Activated T-cell treated with anti-CD3 and anti-CD28 coated beads for 4 hours (primary cell): Measurements from ENCODE around the gene GFM2.
"Not testable (repeated sequence)": the region's sequence is repeated elsewhere in the genome, so short reads cannot be mapped to it uniquely, and the experiment has no call there.

Source experiments
- DNase-seq: peaks from one replicate; pipeline ENCODE4 v3.0.0-alpha.2; 2020

GFM2 gene, protein sequence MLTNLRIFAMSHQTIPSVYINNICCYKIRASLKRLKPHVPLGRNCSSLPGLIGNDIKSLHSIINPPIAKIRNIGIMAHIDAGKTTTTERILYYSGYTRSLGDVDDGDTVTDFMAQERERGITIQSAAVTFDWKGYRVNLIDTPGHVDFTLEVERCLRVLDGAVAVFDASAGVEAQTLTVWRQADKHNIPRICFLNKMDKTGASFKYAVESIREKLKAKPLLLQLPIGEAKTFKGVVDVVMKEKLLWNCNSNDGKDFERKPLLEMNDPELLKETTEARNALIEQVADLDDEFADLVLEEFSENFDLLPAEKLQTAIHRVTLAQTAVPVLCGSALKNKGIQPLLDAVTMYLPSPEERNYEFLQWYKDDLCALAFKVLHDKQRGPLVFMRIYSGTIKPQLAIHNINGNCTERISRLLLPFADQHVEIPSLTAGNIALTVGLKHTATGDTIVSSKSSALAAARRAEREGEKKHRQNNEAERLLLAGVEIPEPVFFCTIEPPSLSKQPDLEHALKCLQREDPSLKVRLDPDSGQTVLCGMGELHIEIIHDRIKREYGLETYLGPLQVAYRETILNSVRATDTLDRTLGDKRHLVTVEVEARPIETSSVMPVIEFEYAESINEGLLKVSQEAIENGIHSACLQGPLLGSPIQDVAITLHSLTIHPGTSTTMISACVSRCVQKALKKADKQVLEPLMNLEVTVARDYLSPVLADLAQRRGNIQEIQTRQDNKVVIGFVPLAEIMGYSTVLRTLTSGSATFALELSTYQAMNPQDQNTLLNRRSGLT

DNA sequence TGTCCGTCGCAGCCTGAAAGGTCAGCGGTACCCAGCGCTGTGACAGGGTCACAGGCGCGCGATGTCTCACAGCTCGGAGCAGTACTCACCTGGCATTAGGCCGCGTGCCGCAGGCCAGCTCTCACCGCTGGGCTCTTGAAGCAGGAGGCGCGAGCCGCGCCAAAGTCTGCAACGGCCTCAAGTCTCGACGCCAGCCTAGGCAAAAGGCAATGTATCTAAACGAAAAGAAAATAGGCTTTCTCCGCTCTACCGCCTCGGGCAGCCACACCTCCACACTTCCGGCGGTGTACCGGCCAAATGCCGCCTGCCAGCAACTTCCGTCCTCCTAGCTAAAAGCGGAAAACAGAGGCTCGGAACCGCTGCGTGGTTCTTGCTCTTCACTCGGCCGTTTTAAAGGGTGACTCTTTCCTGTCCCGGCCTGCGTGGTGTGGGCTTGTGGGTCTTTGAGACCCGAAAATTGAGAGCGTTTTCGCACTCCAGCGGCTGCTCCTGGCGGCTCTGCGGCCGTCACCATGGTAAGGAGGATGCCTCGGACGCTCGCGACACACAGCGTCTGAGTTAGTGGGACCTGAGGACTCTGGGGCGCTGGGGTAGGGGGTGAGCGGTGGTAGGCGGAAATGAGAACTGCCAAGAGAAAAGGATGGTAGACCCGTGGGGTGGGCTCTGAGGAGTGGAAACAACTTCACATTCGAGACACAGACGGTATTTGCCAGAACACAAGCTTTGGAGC, at the start of gene GFM2, which contains the start of gene NSA2:
TSS of gene GFM2 (minus strand) at position 269 of the 730 bp plus-strand sequence. CDS start 3,375 bp downstream, outside the sequence.
TSS of gene NSA2 (plus strand) at position 401 of the 730 bp plus-strand sequence. CDS start at position 513, 112 bp downstream.
- DNase-seq, result peak; percentile 92

DNA sequence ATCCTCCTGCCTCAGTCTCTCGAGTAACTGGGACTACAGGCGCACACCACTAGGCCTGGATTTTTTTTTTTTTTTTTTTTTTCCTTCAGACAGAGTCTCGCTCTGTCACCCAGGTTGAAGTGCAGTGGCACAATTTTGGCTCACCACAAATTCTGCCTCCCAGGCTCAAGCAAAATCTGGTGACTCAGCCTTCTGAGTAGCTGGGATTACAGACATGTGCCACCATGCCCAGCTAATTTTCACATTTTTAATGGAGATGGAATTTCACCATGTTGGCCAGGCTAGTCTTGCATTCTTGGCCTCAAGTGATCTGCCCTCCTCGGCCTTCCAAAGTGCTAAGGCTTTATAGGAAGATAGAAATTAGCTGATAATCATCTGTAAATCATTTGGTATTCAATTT, 44.0 kb upstream of the GFM2 start:
- no peak for DNase-seq

DNA sequence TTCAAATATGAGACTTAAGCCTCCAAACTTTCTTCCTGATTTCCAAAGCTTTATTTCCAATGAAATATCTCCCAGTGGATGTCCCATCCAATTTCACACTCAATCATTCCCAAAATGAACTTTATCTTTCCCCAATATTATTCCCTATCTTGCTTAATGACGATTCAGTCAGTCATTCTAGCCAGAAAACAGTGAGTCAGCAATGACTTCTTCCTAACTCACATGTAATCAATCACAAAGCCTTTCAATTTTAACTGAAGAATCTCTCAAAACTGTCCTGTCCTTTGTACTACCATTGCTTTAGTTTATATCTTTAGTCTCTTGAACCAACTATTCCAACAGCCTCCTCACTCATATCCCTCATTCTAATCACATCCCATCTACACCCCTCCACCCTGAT, 35.0 kb upstream of the GFM2 start:
- DNase-seq, result no peak

DNA sequence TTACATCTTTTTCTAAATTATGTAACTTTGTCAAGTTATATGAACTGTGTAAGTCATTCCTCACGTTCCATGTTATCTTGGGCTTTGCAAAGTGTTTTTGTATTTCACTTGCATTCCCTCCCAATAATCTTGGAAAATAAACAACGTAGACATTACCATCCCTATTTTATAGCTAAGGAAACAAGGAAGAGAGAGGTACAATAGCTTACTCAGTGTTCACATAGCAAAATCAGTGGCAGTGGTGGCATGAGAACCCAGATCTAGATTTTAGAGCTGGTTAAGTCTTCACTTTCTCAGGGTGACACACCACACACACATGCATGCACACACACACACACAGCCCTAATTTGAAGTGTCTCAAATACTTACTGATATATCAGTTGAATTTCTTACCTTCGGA, 34.3 kb upstream of the GFM2 start:
- no peak for DNase-seq

DNA sequence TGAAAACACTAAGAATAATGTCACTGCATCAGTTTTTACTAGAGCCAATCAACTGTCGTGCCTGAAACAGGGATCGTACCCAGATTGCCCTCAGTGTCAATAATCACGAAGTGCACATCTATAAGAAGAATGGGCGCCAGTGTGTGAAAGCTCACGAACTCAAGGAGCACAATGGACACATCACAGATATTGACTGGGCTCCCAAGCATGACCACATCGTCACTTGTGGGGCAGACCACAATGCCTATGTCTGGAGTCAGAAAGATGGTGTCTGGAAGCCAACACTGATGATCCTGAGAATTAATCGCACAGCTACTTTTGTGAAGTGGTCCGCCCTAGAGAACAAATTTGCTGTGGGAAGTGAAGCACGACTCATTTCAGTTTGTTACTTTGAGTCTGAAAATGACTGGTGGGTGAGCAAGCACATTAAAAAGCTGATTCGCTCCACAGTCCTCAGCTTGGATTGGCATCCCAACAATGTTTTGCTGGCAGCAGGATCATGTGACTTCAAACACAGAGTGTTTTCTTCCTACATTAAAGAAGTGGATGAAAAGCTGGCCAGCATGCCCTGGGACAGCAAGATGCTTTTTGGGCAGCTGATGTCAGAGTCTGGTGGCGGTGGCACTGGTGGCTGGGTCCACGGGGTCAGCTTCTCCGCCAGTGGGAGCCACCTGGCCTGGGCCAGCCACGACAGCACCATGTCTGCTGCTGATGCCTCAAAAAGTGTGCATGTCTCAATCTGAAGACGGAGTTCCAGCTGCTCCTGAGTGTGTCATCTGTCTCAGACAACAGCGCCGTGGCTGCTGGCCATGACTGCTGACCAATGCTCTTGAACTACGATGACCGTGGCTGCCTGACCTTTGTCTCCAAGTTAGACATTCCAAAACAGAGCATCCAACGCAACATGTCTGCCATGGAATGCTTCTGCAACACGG, 32.3 kb upstream of the GFM2 start:
- no peak for DNase-seq

DNA sequence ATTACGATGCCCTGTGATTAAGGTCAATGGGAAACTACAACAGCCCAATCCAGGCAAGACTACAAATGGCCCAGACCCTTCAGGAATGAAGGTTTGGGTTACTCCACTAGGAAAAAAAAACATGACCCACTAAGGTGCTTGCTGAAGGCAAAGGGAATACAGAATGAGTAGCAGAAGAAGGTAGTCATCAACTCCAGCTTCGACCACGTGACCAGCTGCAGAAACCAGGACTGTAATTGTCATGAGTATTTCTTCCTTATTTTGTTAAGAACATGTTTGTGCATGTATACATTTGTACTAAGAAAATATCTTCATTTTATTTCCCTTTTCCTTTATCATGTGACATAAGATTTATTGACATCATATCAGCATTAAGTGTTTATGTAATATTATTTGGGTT, 24.8 kb upstream of the GFM2 start:
- not testable (repeated sequence) for DNase-seq

DNA sequence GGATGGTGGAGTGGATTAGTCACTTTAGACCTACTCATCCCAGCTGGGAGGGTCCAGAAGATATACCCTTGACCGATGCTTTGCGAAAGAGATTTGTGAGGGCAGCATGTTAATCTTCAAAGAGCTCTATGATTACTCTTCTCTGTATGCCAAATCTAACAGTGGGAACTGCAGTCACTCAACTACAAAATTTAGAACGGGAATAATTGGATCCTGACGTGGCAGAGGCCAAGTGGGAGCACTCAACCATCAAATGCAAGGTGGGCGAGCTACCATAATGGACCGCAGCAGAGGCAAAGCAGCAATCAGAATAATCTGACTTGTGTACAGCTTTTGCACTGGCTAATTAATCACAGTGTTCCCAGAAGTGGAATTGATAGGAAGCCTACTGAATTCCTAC, 20.5 kb upstream of the GFM2 start:
- DNase-seq, result no peak

DNA sequence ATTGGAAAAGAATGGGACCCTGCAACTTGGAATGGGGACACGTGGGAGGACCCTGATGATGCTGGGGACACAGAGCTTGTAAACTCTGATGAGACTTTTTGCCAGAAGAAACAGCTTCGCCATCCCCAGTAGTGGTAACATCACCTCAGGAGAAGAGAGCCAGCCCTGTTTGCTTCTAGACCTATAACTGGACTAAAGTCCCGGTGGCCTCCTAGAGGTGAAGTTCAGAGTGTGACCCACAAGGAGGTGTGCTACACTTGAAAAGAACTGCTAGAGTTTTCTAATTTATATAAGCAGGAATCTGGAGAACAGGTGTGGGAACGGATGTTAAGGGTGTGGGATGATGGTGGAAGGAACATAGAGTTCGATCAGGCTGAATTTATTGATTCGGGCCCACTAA, 19.9 kb upstream of the GFM2 start:
- no peak for DNase-seq

DNA sequence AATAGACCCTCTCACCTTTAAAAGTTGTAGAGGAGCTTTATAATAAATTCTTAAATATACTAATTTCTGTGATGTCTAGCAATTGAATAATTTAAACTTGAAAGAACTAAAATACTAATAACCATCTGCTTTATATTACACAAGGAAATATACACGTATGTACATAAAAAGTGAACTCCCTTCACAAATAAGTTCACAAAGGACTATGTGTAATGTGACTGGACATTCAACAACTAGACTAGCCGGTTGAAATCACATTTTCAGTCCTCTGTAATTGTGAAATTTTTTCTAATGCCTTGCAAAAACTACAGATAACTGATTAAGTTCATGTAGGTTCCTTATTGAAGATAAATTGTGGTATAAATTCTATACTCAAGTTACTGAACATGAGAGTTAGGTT, 11.7 kb upstream of the GFM2 start:
- no peak for DNase-seq

DNA sequence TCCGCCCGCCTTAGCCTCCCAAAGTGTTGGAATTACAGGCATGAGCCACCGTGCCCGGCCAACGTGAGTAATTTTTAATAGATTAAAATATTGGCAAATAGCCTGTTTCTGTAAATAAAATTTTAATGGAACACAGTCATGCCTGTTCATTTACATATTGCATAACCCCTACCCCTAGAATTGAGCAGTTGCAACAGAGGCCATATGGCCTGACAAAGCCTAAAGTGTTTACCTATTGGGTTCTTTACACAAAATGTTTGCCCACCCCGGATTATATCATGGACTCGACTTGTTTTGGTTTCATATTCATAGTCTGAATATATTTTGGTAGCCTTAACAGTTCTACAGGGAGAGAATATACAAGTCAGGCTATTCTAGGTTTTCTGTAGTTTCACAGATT, 5.4 kb upstream of the GFM2 start:
- DNase-seq, result no peak

DNA sequence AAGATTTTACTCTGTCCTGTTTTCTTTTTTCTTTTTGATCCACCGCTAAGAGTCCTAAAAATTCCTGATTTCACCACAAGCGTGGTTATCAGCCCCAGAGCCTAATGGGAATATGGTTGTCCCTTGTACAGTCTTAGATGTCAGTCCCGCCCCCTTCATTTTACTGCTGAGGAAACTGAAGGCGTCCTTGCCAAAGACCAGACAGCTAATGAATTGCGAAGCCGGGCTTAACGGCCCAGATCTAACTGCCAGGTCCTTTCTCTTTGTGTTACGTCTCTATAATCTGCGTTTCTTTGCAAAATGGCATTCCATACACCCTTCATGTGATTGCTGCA, 629 bp upstream of the GFM2 start:
- DNase-seq, result peak; percentile 18

DNA sequence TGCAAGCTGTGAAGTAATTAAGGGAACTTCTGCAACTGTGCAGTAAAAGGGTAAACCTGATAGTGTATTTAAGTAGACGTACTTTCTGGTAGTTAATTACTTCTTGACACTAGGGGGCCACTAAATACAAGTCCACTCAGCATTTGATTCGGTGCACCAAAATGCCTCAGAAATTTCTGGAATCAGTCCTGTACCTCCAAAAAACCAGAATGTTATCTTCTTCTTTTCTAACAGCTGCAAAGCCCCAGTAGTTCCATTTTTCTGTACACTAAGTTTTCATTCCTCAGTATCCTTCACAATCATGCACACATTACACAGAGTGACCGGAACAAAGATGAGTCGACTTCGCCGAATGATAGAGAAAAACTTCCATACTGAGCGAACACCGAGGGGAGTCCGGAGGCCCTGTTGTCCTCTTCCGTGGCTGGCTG, 484 bp downstream of the GFM2 start:
- peak; percentile 7 for DNase-seq

DNA sequence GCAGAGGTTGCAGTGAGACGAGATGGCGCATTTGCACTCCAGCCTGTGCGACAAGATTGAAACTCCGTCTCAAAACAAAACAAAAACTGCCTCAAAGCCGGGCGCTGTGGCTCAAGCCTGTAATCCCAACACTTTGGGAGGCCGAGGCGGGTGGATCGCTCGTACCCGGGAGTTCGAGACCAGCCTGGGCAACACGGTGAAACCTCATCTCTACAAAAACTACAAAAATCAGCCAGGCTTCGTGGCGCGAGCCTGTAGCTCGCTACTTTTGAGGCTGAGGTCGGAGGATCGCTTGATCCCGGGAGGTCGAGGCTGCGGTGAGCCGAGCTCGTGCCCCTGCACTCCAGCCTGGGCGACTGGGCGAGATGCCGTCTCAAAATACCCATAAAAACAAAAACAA, 988 bp downstream of the GFM2 start:
- DNase-seq, result no peak

DNA sequence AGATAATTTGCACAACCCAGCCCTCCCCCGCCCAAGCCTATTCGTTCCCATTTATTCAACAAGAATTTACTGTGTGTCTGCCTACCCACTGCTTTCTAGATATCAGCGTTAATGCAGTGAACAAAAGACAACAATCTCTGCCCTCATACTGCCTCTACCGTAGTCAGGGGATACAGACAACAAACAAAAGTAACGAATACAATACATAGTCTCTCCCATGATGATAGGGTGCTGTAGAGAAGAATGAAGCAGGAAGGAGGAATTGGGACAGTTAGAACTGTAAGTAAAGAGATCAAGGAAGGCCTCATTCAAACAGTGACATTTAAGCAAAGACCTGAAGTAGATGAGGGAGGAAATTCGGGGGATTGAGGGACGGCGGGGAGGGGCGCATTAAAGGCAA, 1.7 kb downstream of the GFM2 start:
- no peak for DNase-seq

DNA sequence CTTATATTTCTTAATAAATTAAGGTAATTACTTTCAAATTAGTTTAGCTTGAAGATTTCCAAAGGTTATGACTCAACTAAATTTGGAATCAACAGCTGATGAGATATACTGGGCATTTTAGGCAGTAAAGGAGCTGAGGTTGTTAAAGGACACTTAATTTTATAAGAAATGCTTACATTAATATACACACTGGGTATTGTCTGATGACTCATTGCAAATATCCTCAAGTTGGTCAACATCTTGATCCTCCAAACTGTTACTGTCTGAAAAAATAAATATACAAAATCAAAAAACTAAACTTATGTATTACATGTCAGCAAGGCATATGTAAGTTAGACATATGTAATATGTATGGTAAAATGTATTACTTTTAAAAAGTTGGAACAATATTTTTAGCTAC, 3.4 kb downstream of the GFM2 start:
- no peak for DNase-seq

DNA sequence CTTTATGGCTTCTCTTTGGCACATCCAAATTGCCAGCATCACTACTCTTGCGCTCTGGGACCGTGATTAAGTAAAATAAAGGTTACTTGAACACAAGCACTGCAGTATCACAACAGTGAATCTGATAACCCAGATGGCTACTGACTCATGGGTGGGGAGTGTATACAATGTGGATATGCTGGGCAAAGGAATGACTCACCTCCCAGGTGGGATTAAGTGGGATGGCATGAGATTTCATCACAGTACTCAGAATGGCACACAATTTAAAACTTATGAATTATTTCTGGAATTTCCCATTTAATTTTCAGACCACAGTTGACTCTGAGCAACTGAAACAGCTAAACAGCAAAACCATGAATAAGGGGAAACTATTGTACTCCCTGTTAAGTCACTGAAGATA, 4.3 kb downstream of the GFM2 start:
- no peak for DNase-seq

DNA sequence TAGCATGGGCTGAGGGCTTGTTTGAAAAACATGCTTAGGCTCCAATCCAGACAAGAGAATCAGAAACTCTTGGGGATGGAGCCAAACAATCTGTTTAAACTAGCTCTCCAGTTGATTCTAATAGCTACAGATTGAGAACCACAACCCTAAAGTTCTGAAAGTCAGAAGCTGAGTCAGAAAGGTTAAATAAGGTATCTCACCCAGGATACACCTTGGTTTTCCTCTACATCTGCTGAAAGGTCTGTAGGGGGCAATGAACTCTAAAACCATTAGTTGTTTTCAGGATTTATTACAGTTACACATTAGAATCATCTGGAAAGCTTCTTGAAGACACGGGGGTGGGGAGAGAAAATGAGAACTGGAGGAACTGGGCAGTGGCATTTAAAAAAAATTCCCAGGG, 5.7 kb downstream of the GFM2 start:
- DNase-seq, result no peak

DNA sequence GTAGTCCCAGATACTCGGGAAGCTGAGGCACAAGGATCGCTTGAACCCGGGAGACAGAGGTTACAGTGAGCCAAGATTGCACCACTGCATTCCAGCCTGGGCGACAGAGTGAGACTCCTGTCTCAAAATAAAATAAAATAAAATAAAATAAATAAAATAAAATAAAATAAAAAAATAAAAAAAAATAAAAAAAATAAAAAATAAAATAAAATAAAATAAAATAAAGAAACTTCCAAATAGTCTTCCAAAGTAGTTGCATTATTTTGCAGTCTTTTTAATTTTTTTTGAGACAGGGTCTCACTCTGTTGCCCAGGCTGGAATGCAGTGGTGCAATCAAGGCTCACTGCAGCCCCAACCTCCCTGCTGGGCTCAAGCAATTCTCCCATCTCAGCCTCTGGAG, 18.2 kb downstream of the GFM2 start:
- not testable (repeated sequence) for DNase-seq

DNA sequence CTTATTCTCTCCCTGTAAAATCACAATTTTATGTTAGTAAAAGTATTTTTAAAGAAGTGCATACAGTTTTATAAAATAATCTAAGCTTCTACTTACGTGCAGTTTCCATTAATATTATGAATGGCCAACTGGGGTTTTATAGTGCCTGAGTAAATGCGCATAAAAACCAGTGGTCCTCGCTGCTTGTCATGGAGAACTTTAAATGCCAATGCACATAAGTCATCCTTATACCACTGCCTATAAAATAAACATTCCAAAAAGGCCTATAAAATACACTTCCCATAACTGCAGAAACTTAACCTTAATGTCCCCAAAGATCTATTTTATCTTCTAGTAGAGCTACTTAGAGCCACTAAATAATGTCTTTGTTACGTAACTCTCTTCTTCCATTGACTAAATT, 28.5 kb downstream of the GFM2 start:
- no peak for DNase-seq

DNA sequence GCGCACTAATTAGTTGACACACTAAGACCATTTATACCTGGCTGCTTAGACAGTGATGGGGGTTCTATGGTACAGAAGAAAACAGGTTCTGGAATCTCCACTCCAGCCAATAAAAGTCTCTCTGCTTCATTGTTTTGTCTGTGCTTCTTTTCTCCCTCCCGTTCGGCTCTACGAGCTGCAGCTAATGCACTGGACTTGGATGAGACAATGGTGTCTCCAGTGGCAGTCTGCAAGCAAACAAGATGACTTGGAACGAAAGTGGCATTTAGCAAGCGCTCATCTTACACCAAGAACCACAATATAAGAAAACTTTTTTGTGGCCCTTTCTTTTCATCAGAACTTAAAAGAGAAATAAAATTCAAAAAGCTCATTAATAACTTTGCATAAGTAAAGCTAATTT, 30.2 kb downstream of the GFM2 start:
- DNase-seq, result no peak

DNA sequence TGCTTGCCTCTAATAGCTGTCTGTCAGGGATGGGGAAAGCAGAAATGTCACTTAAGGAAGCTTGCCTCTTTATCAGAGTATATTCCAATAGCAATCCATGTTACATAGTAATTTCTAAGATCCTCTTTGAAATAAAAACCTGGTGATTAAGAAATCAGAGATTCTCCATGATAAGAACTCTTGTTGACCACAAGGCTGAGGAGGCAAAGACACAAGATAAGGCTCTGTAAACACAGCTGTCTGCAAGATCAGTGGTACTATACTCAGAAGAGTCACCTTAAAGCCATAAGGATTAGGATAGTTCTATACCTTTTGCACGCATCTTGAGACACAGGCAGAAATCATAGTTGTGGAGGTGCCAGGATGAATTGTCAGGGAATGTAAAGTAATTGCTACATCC, 41.6 kb downstream of the GFM2 start:
- no peak for DNase-seq

DNA sequence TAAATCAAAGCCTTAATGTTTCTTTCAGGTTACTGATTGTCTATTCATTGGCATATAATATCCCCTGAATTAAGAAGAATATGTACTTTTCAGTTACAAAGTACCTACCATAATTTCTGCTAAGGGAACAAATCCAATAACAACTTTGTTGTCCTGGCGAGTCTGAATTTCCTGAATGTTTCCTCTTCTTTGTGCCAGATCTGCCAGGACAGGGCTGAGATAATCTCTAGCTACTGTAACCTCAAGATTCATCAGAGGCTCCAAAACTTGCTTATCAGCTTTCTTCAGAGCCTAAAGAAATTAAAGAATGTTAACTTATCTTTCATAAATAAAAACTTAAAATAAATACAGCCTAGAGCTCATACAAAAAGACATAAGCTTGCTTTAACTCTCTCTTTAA, 44.6 kb downstream of the GFM2 start:
- DNase-seq, result no peak

DNA sequence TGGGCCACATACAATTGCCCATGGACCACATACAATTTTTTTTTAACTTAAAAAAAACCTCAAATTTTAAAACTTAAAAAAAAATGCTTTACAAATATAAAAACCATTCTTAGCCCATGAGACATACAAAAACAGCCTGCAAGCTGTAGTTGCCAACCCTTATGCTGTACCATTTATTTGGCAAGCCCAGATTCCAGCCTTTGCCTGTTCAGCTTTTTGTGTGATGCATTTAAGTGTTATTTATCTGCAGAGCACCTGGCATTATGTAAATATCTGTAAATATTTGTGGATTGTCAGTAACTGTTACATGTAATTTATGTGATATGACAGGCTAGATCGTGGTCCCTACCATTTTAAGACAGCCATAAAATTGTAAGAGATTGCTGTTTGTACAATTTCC, 49.3 kb downstream of the GFM2 start:
- no peak for DNase-seq
